Naive thymus-derived CD4-positive, alpha-beta T cell (primary cell): Measurements from ENCODE around the gene QPCTL. TPM values are rescaled to one million over a fixed set of nuclear protein-coding genes. Genes with fewer than 3 reads are reported as not detected.

Experiments
- ATAC-seq: fragments of 150-1000 bp; cut with Tn5 transposase; 2 replicates; pipeline ENCODE4 v1.10.0; 2021; ENCODE audit warnings: mild to moderate bottlenecking, moderate library complexity
- CTCF ChIA-PET: fragments of 350-600 bp; sonication (Branson Sonifier 250); formaldehyde crosslinking; loops from one replicate; lab custom pipeline; 2021; ENCODE audit warnings: antibody characterized with exemption; lab: Charles Lee
- POLR2A ChIA-PET: fragments of 350-600 bp; sonication (Branson Sonifier 250); formaldehyde crosslinking; loops from one replicate; lab custom pipeline; 2021; ENCODE audit warnings: antibody characterized with exemption, inconsistent platforms; lab: Charles Lee
- DNase-seq, 9 donors: peaks; one replicate each; pipeline versions ENCODE4 v3.0.0 to v3.0.0-alpha.2; 2020 to 2022; ENCODE audit warnings: mixed read lengths in 1 of 9
- H3K27ac ChIP-seq: one replicate; pipeline ENCODE4 v1.7.0; 2013; ENCODE audit warnings: mild to moderate bottlenecking, low read depth, low read length, moderate library complexity
- H3K27me3 ChIP-seq, 2 donors: one replicate each; pipeline ENCODE4 v1.7.0; 2013; ENCODE audit warnings: low read length in 2 of 2, mild to moderate bottlenecking in 2 of 2, moderate library complexity in 2 of 2; ENCODE audit not compliant: control insufficient read depth in 2 of 2, insufficient read depth in 2 of 2
- H3K36me3 ChIP-seq, 3 experiments: 1 replicate in 2 of 3; 2 replicates in 1 of 3; pipeline ENCODE4 v1.7.0; 2013; ENCODE audit warnings: low read length in 3 of 3, mild to moderate bottlenecking in 3 of 3, moderate library complexity in 1 of 3; ENCODE audit not compliant: insufficient read depth in 3 of 3, control insufficient read depth in 2 of 3
- H3K4me1 ChIP-seq, 2 donors: one replicate each; pipeline ENCODE4 v1.7.0; 2013; ENCODE audit warnings: low read length in 2 of 2, mild to moderate bottlenecking in 2 of 2, moderate library complexity in 1 of 2; ENCODE audit not compliant: control insufficient read depth in 2 of 2, insufficient read depth in 2 of 2
- H3K4me3 ChIP-seq: 2 replicates; pipeline ENCODE4 v1.7.0; 2013; ENCODE audit warnings: mild to moderate bottlenecking, low read length
- H3K9me3 ChIP-seq, 3 experiments: 1 replicate in 2 of 3; 2 replicates in 1 of 3; pipeline ENCODE4 v1.7.0; 2013; ENCODE audit warnings: low read length in 3 of 3; ENCODE audit not compliant: control insufficient read depth in 2 of 3
- H3K27ac Mint-ChIP-seq, 9 donors: one replicate each; pipeline ENCODE4 v1.8.0; 2020 to 2022; ENCODE audit warnings: mixed read lengths in 9 of 9, mild to moderate bottlenecking in 8 of 9, moderate library complexity in 5 of 9, inconsistent platforms in 2 of 9
- H3K27me3 Mint-ChIP-seq, 5 donors: one replicate each; pipeline ENCODE4 v1.8.0; 2021 to 2022; ENCODE audit warnings: mixed read lengths in 5 of 5, mild to moderate bottlenecking in 1 of 5
- H3K36me3 Mint-ChIP-seq, 5 donors: one replicate each; pipeline ENCODE4 v1.8.0; 2020 to 2022; ENCODE audit warnings: mixed read lengths in 5 of 5, mild to moderate bottlenecking in 3 of 5, inconsistent platforms in 1 of 5
- H3K4me1 Mint-ChIP-seq, 7 donors: one replicate each; pipeline ENCODE4 v1.8.0; 2020 to 2022; ENCODE audit warnings: mixed read lengths in 7 of 7, mild to moderate bottlenecking in 3 of 7, inconsistent platforms in 1 of 7
- H3K4me3 Mint-ChIP-seq, 10 donors: one replicate each; pipeline ENCODE4 v1.8.0; 2020 to 2022; ENCODE audit warnings: mild to moderate bottlenecking in 10 of 10, mixed read lengths in 10 of 10, moderate library complexity in 6 of 10, inconsistent platforms in 2 of 10
- H3K9me3 Mint-ChIP-seq, 11 donors: one replicate each; pipeline ENCODE4 v1.8.0; 2020 to 2022; ENCODE audit warnings: mixed read lengths in 11 of 11, mild to moderate bottlenecking in 4 of 11, inconsistent platforms in 1 of 11, moderate library complexity in 1 of 11
- intact Hi-C, 2 donors: fragments of 100-400 bp; cut with micrococcal nuclease; formaldehyde crosslinking; loops; one replicate each; pipeline ENCODE4 v1.15.1; 2023
- polyA plus RNA-seq, 2 donors: library from polyadenylated mRNA; unstranded; fragments of 300-500 nt; fragmentation: Illumina TruSeq; gene quantifications; one replicate each; pipeline ENCODE4 v1.2.3, GENCODE V29; 2021
- total RNA-seq, 6 experiments: library from RNA in 5 of 6; stranded (reverse) in 5 of 6; gene quantifications; 1 replicate in 5 of 6; 2 replicates in 1 of 6; pipeline ENCODE4 v1.2.3 and lab custom pipeline; 2021 to 2026

The QPCTL gene
- total and polyA plus RNA-seq, 7 experiments from 2014 or later = 1.2 to 8.9 (median 7.0) TPM

- Mint-ChIP-seq H3K27me3 (peaks cover 0 to 2% (median 0%) of the 10 kb centered on the region in 5 donors), H3K4me3 (peak overlapping the region; percentile 89 to 99 (median 97)), H3K36me3 (peaks cover 0 to 19% (median 13%) of the 10 kb centered on the region in 5 donors), H3K27ac (peak overlapping the region; percentile 94 to 98 (median 96)), H3K9me3 (no peaks in the 10 kb centered on the region), H3K4me1 (peaks cover 17 to 38% (median 24%) of the 10 kb centered on the region in 7 donors)
- intact Hi-C loops = loop anchor here (1.0 to 10.0 kb wide), 10 partner anchors 24 to 736 kb away; partner anchors contain the start of genes POLR1G (in 2 of the 2), PPP1R13L (in 2 of the 2), BLOC1S3 (in 1 of the 2) and CLPTM1 (in 1 of the 2)
- POLR2A ChIA-PET = interaction anchor here (0.6 to 3.1 kb wide), 9 partner anchors 10 to 210 kb away, joined by 3 to 22 read pairs (median 4); partner anchors contain the start of genes FBXO46 and MYPOP
- peak overlapping the region; percentile 90 for H3K4me3 ChIP-seq
- ATAC-seq (no peak), DNase-seq (peak; percentile 44 to 83 (median 63))
- H3K9me3 ChIP-seq = no peaks in the 10 kb centered on the region
- H3K36me3 ChIP-seq = peaks cover 0 to 21% (median 0%) of the 10 kb centered on the region in 3 experiments
- H3K27me3 ChIP-seq = no peaks in the 10 kb centered on the region
- peak overlapping the region; percentile 89 for H3K27ac ChIP-seq
- CTCF ChIA-PET = interaction anchor here (0.5 to 3.4 kb wide), 8 partner anchors 12 to 236 kb away, joined by 3 to 33 read pairs (median 5); no protein-coding TSS in a partner anchor
- peaks cover 7 to 15% of the 10 kb centered on the region in 2 donors for H3K4me1 ChIP-seq
These were observed 781 bp downstream of the QPCTL start for GRCh38 chr19:45693106-45693788.

- DNase-seq = no peak
- ChIA-PET CTCF (interaction anchor here (0.6 kb wide), 1 partner anchor 1510 kb away, joined by 3 read pairs; no protein-coding TSS in a partner anchor), POLR2A (no interaction called here)
- Histone ChIP-seq H3K4me3 (no peak overlapping the region), H3K27ac (no peak overlapping the region), H3K9me3 (no peaks in the 10 kb centered on the region), H3K36me3 (peaks cover 0 to 18% (median 0%) of the 10 kb centered on the region in 3 experiments), H3K4me1 (peaks cover 0 to 3% of the 10 kb centered on the region in 2 donors), H3K27me3 (no peaks in the 10 kb centered on the region)
- Mint-ChIP-seq H3K9me3 (no peaks in the 10 kb centered on the region), H3K27me3 (no peaks in the 10 kb centered on the region), H3K4me3 (no peak overlapping the region), H3K27ac (peak overlapping the region in 1 of 9 donors; percentile 23), H3K4me1 (peaks cover 0 to 10% (median 4%) of the 10 kb centered on the region in 7 donors), H3K36me3 (peaks cover 3 to 17% (median 10%) of the 10 kb centered on the region in 5 donors)
- ATAC-seq = no peak
- intact Hi-C loops = no loop called here
These were observed 9.2 kb downstream of the QPCTL start for GRCh38 chr19:45701676-45702075.

GRCh38 chr19:45705115-45705514, 12.6 kb downstream of the QPCTL start:
- no peaks in the 10 kb centered on the region for H3K9me3 ChIP-seq
- ATAC-seq (no peak), DNase-seq (no peak)
- no peak overlapping the region for H3K27ac ChIP-seq
- ChIA-PET POLR2A (interaction anchor here (0.8 to 1.2 kb wide), 2 partner anchors 10 to 12 kb away, joined by 3 to 9 read pairs; no protein-coding TSS in a partner anchor), CTCF (interaction anchor here (0.6 to 0.7 kb wide), 3 partner anchors 8 to 378 kb away, joined by 3 to 4 read pairs (median 3); partner anchors contain the start of gene SIX5)
- peaks cover 0 to 11% (median 0%) of the 10 kb centered on the region in 3 experiments for H3K36me3 ChIP-seq
- intact Hi-C loops = no loop called here
- no peak overlapping the region for H3K4me3 Mint-ChIP-seq
- no peaks in the 10 kb centered on the region for H3K27me3 ChIP-seq
- H3K4me3 ChIP-seq = no peak overlapping the region
- no peak overlapping the region for H3K27ac Mint-ChIP-seq
- H3K36me3 Mint-ChIP-seq = peaks cover 0 to 11% (median 8%) of the 10 kb centered on the region in 5 donors
- peaks cover 0 to 19% (median 4%) of the 10 kb centered on the region in 7 donors for H3K4me1 Mint-ChIP-seq
- no peaks in the 10 kb centered on the region for H3K9me3 Mint-ChIP-seq
- no peaks in the 10 kb centered on the region for H3K27me3 Mint-ChIP-seq
- peaks cover 0 to 3% of the 10 kb centered on the region in 2 donors for H3K4me1 ChIP-seq

GRCh38 chr19:45705710-45706415, 13.4 kb downstream of the QPCTL start:
- Histone ChIP-seq H3K4me1 (peaks cover 0 to 3% of the 10 kb centered on the region in 2 donors), H3K27ac (no peak overlapping the region), H3K27me3 (no peaks in the 10 kb centered on the region), H3K4me3 (no peak overlapping the region), H3K36me3 (peaks cover 0 to 15% (median 0%) of the 10 kb centered on the region in 3 experiments), H3K9me3 (no peaks in the 10 kb centered on the region)
- peaks cover 7 to 26% (median 9%) of the 10 kb centered on the region in 7 donors for H3K4me1 Mint-ChIP-seq
- no peak overlapping the region for H3K4me3 Mint-ChIP-seq
- H3K27ac Mint-ChIP-seq = no peak overlapping the region
- CTCF ChIA-PET = interaction anchor here (0.6 kb wide), 1 partner anchor 379 kb away, joined by 3 read pairs; no protein-coding TSS in a partner anchor
- H3K36me3 Mint-ChIP-seq = peaks cover 0 to 17% (median 8%) of the 10 kb centered on the region in 5 donors
- H3K27me3 Mint-ChIP-seq = no peaks in the 10 kb centered on the region
- no peaks in the 10 kb centered on the region for H3K9me3 Mint-ChIP-seq
- DNase-seq = no peak
- POLR2A ChIA-PET = interaction anchor here (0.8 to 2.7 kb wide), 3 partner anchors 9 to 13 kb away, joined by 3 to 15 read pairs (median 9); no protein-coding TSS in a partner anchor
- ATAC-seq = no peak
- intact Hi-C loops = no loop called here

- Mint-ChIP-seq H3K9me3 (no peaks in the 10 kb centered on the region), H3K4me1 (peaks cover 11 to 47% (median 17%) of the 10 kb centered on the region in 7 donors), H3K36me3 (peaks cover 0 to 7% (median 3%) of the 10 kb centered on the region in 5 donors), H3K27me3 (no peaks in the 10 kb centered on the region), H3K27ac (peak overlapping the region in 7 of 9 donors; percentile 8 to 84 (median 36)), H3K4me3 (peak overlapping the region in 1 of 10 donors; percentile 8)
- no peak overlapping the region for H3K27ac ChIP-seq
- CTCF ChIA-PET = no interaction called here
- H3K4me3 ChIP-seq = no peak overlapping the region
- peaks cover 0 to 28% (median 0%) of the 10 kb centered on the region in 3 experiments for H3K36me3 ChIP-seq
- intact Hi-C loops = loop anchor here in 1 of 2 donors (10.0 kb wide), 1 partner anchor 1564 kb away; the partner anchor contains the start of gene INAFM1
- POLR2A ChIA-PET = interaction anchor here (0.7 kb wide), 1 partner anchor 22 kb away, joined by 3 read pairs; no protein-coding TSS in a partner anchor
- DNase-seq = no peak
- peaks cover 0 to 11% of the 10 kb centered on the region in 2 donors for H3K4me1 ChIP-seq
- H3K9me3 ChIP-seq = no peaks in the 10 kb centered on the region
- ATAC-seq = no peak
- no peaks in the 10 kb centered on the region for H3K27me3 ChIP-seq
These were observed 18.1 kb downstream of the QPCTL start for GRCh38 chr19:45710356-45711130.
